GM10847 (cell line): ENCODE measurements around the gene SMPD3.

Experiments used
- POLR2A ChIP-seq: IDR thresholded peaks from 2 replicates; pipeline ENCODE4 v1.6.1; 2011; ENCODE audit not compliant: insufficient read length; ENCODE audit errors: extremely low read depth

The SMPD3 gene

GRCh38 chr16:68375801-68376536 lies 72.3 kb downstream of the SMPD3 start:
- TF ChIP-seq POLR2A: no peak

- no peak for TF ChIP-seq POLR2A
Observed at GRCh38 chr16:68374961-68375660, 73.2 kb downstream of the SMPD3 start.

- TF ChIP-seq POLR2A: no peak
Observed at GRCh38 chr16:68374246-68374805, 74.0 kb downstream of the SMPD3 start.

- no peak for TF ChIP-seq POLR2A
Observed at GRCh38 chr16:68373528-68374245, 74.6 kb downstream of the SMPD3 start.

GRCh38 chr16:68372806-68373205 lies 75.5 kb downstream of the SMPD3 start:
- TF ChIP-seq POLR2A: no peak

- no peak for TF ChIP-seq POLR2A
Observed at GRCh38 chr16:68372381-68372720, 76.0 kb downstream of the SMPD3 start.

GRCh38 chr16:68371706-68372380 lies 76.5 kb downstream of the SMPD3 start:
- no peak for TF ChIP-seq POLR2A

GRCh38 chr16:68371276-68371651 lies 77.0 kb downstream of the SMPD3 start:
- TF ChIP-seq POLR2A: no peak

GRCh38 chr16:68370581-68371275 lies 77.6 kb downstream of the SMPD3 start:
- TF ChIP-seq POLR2A: no peak

- no peak for TF ChIP-seq POLR2A
Observed at GRCh38 chr16:68369697-68370580, 78.4 kb downstream of the SMPD3 start.

GRCh38 chr16:68369168-68369567 lies 79.1 kb downstream of the SMPD3 start:
- TF ChIP-seq POLR2A: no peak

- no peak for TF ChIP-seq POLR2A
Observed at GRCh38 chr16:68368301-68368888, 79.9 kb downstream of the SMPD3 start.

GRCh38 chr16:68367891-68368290 lies 80.4 kb downstream of the SMPD3 start:
- no peak for TF ChIP-seq POLR2A

GRCh38 chr16:68367440-68367839 lies 80.9 kb downstream of the SMPD3 start:
- TF ChIP-seq POLR2A: no peak

- no peak for TF ChIP-seq POLR2A
Observed at GRCh38 chr16:68367030-68367429, 81.3 kb downstream of the SMPD3 start.
